ENCODE measurements around the gene PAM.
A peak's percentile ranks its signal among the peaks of the same experiment; 100 is the strongest.
"Not testable (repeated sequence)": the region's sequence is repeated elsewhere in the genome, so short reads cannot be mapped to it uniquely, and the experiment has no call there.

PAM gene

GRCh38 chr5:102753889-102754766, 977 bp upstream of the PAM start:
- no peak for DNase-seq

- DNase-seq = peak; percentile 77
These were observed 724 bp downstream of the PAM start for GRCh38 chr5:102755686-102756371.

- DNase-seq = no peak
These were observed 3.5 kb downstream of the PAM start for GRCh38 chr5:102758576-102758975.

- DNase-seq = no peak
These were observed 4.2 kb downstream of the PAM start for GRCh38 chr5:102759289-102759688.

- DNase-seq = no peak
These were observed 4.6 kb downstream of the PAM start for GRCh38 chr5:102759700-102760099.

- DNase-seq = no peak
These were observed 5.7 kb downstream of the PAM start for GRCh38 chr5:102760815-102761214.

GRCh38 chr5:102762095-102762534, 7.0 kb downstream of the PAM start:
- DNase-seq = peak; percentile 44

- no peak for DNase-seq
These were observed 7.6 kb downstream of the PAM start for GRCh38 chr5:102762562-102763227.

GRCh38 chr5:102763734-102764133, 8.6 kb downstream of the PAM start:
- no peak for DNase-seq

- DNase-seq = peak; percentile 54
These were observed 9.4 kb downstream of the PAM start for GRCh38 chr5:102764381-102765004.

- DNase-seq = no peak
These were observed 10.2 kb downstream of the PAM start for GRCh38 chr5:102765350-102765749.

- DNase-seq = no peak
These were observed 11.4 kb downstream of the PAM start for GRCh38 chr5:102766295-102767090.

GRCh38 chr5:102767862-102768261, 12.8 kb downstream of the PAM start:
- DNase-seq = no peak

GRCh38 chr5:102770803-102771202, 15.7 kb downstream of the PAM start:
- DNase-seq = no peak

- DNase-seq = no peak
These were observed 16.3 kb downstream of the PAM start for GRCh38 chr5:102771435-102771834.

GRCh38 chr5:102772273-102772672, 17.2 kb downstream of the PAM start:
- DNase-seq = no peak

GRCh38 chr5:102773133-102773532, 18.0 kb downstream of the PAM start:
- no peak for DNase-seq

- DNase-seq = not testable (repeated sequence)
These were observed 20.7 kb downstream of the PAM start for GRCh38 chr5:102775756-102776155.

- DNase-seq = no peak
These were observed 22.0 kb downstream of the PAM start for GRCh38 chr5:102777099-102777498.

- DNase-seq = no peak
These were observed 23.4 kb downstream of the PAM start for GRCh38 chr5:102778478-102778877.

- DNase-seq = no peak
These were observed 26.3 kb downstream of the PAM start for GRCh38 chr5:102781359-102781758.

- DNase-seq = no peak
These were observed 26.7 kb downstream of the PAM start for GRCh38 chr5:102781786-102782185.
